PC-9 (cell line): ENCODE results near the gene YARS2. TPM values are rescaled to one million over a fixed set of nuclear protein-coding genes. Genes with fewer than 3 reads are reported as not detected.

Experiments
- BruUV-seq: library from RNA; stranded (reverse); fragments of 400-500 nt; replicated peaks from 2 replicates; lab custom pipeline; 2021; lab: Mats Ljungman, UMichigan
- CTCF ChIA-PET: fragments of 300-600 bp; sonication (Branson Sonifier 250); formaldehyde crosslinking; loops from one replicate; lab custom pipeline; 2022; ENCODE audit warnings: antibody characterized with exemption; lab: Charles Lee
- POLR2A ChIA-PET: fragments of 300-600 bp; sonication (Branson Sonifier 250); formaldehyde crosslinking; loops from one replicate; lab custom pipeline; 2022; ENCODE audit warnings: antibody characterized with exemption; ENCODE audit not compliant: unreplicated experiment; lab: Charles Lee
- DNase-seq, 2 experiments: peaks; one replicate each; pipeline versions ENCODE4 v3.0.0 to v3.0.0-alpha.2; 2015 to 2022; ENCODE audit warnings: mixed read lengths in 1 of 2
- H2AFZ ChIP-seq: fragments of 200-600 bp; sonication (generic); 2 replicates; pipeline ENCODE4 v1.8.1; 2017; ENCODE audit warnings: antibody characterized with exemption
- H3F3A ChIP-seq: fragments of 200-600 bp; sonication (generic); 2 replicates; pipeline ENCODE4 v1.8.1; 2017; ENCODE audit warnings: antibody characterized with exemption, mild to moderate bottlenecking, low read depth; ENCODE audit not compliant: insufficient read depth
- H3K27ac ChIP-seq: fragments of 200-600 bp; sonication (generic); 2 replicates; pipeline ENCODE4 v1.6.1; 2016; ENCODE audit warnings: mixed run types
- H3K27me3 ChIP-seq: fragments of 200-600 bp; sonication (generic); 2 replicates; pipeline ENCODE4 v1.6.1; 2016; ENCODE audit warnings: low read depth, mixed run types; ENCODE audit not compliant: insufficient read depth
- H3K36me3 ChIP-seq: fragments of 200-600 bp; sonication (generic); 2 replicates; pipeline ENCODE4 v1.6.1; 2016; ENCODE audit warnings: low read depth, mixed run types
- H3K4me1 ChIP-seq: fragments of 200-600 bp; sonication (generic); replicated peaks from 2 replicates; pipeline ENCODE4 v1.6.1; 2016; ENCODE audit warnings: mixed run types; ENCODE audit not compliant: insufficient read depth
- H3K4me2 ChIP-seq: fragments of 200-600 bp; sonication (generic); 2 replicates; pipeline ENCODE4 v1.6.1; 2017; ENCODE audit warnings: mixed run types
- H3K4me3 ChIP-seq: fragments of 200-600 bp; sonication (generic); 2 replicates; pipeline ENCODE4 v1.6.1; 2016; ENCODE audit warnings: mixed run types
- H3K79me2 ChIP-seq: fragments of 200-600 bp; sonication (generic); 2 replicates; pipeline ENCODE4 v1.6.1; 2017; ENCODE audit warnings: low read depth, mixed run types
- H3K9me2 ChIP-seq: fragments of 200-600 bp; sonication (generic); 2 replicates; pipeline ENCODE4 v1.8.1; 2017; ENCODE audit warnings: mild to moderate bottlenecking; ENCODE audit not compliant: insufficient read depth
- H3K9me3 ChIP-seq: fragments of 200-600 bp; sonication (generic); 2 replicates; pipeline ENCODE4 v1.8.1; 2016; ENCODE audit warnings: low read depth; ENCODE audit not compliant: insufficient read depth
- H4K20me1 ChIP-seq: fragments of 200-600 bp; sonication (generic); 2 replicates; pipeline ENCODE4 v1.8.1; 2017; ENCODE audit not compliant: insufficient read depth
- CTCF ChIP-seq: fragments of 200-600 bp; sonication (generic); conservative IDR thresholded peaks from 2 replicates; pipeline ENCODE4 v1.6.1; 2017; ENCODE audit warnings: mixed run types, antibody characterized with exemption, mild to moderate bottlenecking, moderate library complexity
- EZH2 ChIP-seq: fragments of 200-600 bp; sonication (generic); IDR thresholded peaks from 2 replicates; pipeline ENCODE4 v1.8.0; 2017; ENCODE audit warnings: antibody characterized with exemption, low read depth
- intact Hi-C: fragments of 100-400 bp; cut with micrococcal nuclease; formaldehyde crosslinking; loops from one replicate; pipeline ENCODE4 v1.10.0; 2022; ENCODE audit not compliant: unreplicated experiment
- total RNA-seq: library from RNA; stranded (reverse); gene quantifications from 2 replicates; pipeline ENCODE4 v1.2.3, GENCODE V29; 2021

Gene YARS2
- total RNA-seq, 1 experiment from 2014 or later = 36.6 TPM

DNA sequence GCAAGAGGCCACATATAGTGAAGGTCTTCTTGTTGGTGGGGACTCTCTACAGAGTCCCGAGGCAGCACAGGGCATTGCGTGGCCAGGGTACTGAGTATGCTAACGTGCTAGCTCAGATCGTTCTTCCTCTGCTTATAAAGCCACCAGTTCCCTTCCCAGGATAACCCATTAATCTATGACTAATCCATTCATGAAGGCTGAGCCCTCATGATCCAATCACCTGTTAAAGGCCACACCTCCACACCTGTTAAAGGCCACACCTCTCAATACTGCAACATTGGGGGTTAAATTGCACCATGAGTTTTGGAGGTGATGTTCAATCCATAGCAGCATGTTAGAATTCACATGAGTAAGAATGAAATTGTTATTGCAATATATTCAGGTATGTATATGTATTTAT, 12.8 kb upstream of the YARS2 start:
- intact Hi-C loops = no loop called here
- CTCF ChIA-PET = no interaction called here
- BruUV-seq = no TSS peak
- Histone ChIP-seq H3K27ac (no peak overlapping the region), H3K9me3 (peaks cover 5% of the 10 kb centered on the region; the same call in 1 of the 2 replicates), H3K27me3 (no peaks in the 10 kb centered on the region), H3K36me3 (no peaks in the 10 kb centered on the region), H3K4me2 (no peak overlapping the region), H2AFZ (no peak overlapping the region), H3K4me3 (no peak overlapping the region), H3K79me2 (no peaks in the 10 kb centered on the region), H3K4me1 (no peaks in the 10 kb centered on the region), H3F3A (no peaks in the 10 kb centered on the region), H3K9me2 (no peaks in the 10 kb centered on the region), H4K20me1 (no peaks in the 10 kb centered on the region)
- no peak for TF ChIP-seq CTCF
- no peak for TF ChIP-seq EZH2
- POLR2A ChIA-PET = no interaction called here
- DNase-seq = no peak

DNA sequence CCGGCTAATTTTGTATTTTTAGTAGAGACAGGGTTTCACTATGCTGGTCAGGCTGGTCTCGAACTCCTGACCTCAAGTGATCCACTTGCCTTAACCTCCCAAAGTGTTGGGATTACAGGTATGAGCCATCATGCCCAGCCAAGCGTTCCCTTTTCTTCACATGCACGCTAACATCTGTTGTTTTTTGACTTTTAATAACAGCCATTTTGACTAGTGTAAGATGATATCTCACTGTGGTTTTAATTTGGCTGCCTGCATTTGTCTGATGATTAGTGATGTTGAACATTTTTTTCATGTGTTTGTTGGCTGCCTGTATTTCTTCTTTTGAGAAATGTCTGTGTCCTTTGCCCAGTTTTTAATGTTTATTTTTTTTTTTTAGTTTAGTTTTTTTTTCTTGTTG, 10.2 kb upstream of the YARS2 start:
- CTCF ChIA-PET = no interaction called here
- no peaks in the 10 kb centered on the region for H3K36me3 ChIP-seq
- intact Hi-C loops = no loop called here
- H3K27ac ChIP-seq = no peak overlapping the region
- no peaks in the 10 kb centered on the region for H4K20me1 ChIP-seq
- DNase-seq = no peak
- no peaks in the 10 kb centered on the region for H3K79me2 ChIP-seq
- H2AFZ ChIP-seq = no peak overlapping the region
- no peaks in the 10 kb centered on the region for H3K4me1 ChIP-seq
- no peak overlapping the region for H3K4me2 ChIP-seq
- TF ChIP-seq EZH2 (no peak), CTCF (no peak)
- BruUV-seq = no TSS peak
- no peak overlapping the region for H3K4me3 ChIP-seq
- H3K27me3 ChIP-seq = no peaks in the 10 kb centered on the region
- H3F3A ChIP-seq = no peaks in the 10 kb centered on the region
- POLR2A ChIA-PET = no interaction called here
- H3K9me3 ChIP-seq = peaks cover 5% of the 10 kb centered on the region; the same call in 1 of the 2 replicates
- H3K9me2 ChIP-seq = no peaks in the 10 kb centered on the region

DNA sequence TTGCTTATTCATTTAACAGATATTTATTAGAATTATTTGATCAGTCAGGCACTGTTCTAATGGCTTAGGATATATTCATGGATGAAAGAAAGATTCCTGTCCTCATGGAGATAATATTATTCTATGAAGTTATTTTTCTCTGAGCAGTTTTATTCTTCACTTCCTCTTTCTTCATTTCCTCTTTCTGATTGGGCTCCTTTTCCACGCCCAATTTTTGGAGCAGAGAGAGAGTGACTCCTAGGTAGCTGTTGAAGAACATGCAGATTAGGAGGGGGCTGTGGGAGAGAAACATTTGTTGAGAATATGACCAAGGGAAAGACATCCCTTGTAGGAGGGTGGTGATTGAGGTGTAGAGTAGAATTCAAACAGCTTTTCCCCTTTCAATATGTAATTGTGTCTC, 6.0 kb upstream of the YARS2 start:
- Histone ChIP-seq H3K4me1 (peaks cover 5% of the 10 kb centered on the region), H3K9me2 (no peaks in the 10 kb centered on the region), H2AFZ (no peak overlapping the region), H3K27me3 (no peaks in the 10 kb centered on the region), H4K20me1 (no peaks in the 10 kb centered on the region), H3K27ac (no peak overlapping the region), H3K36me3 (no peaks in the 10 kb centered on the region), H3F3A (no peaks in the 10 kb centered on the region), H3K79me2 (no peaks in the 10 kb centered on the region), H3K4me3 (no peak overlapping the region), H3K9me3 (peaks cover 5% of the 10 kb centered on the region; the same call in 1 of the 2 replicates), H3K4me2 (no peak overlapping the region)
- BruUV-seq = no TSS peak
- TF ChIP-seq CTCF = no peak
- no peak for TF ChIP-seq EZH2
- intact Hi-C loops = no loop called here
- ChIA-PET POLR2A (no interaction called here), CTCF (no interaction called here)
- DNase-seq = no peak
